IMR-90 (cell line): ENCODE measurements around the gene ZNF320. TPM values are rescaled to one million over a fixed set of nuclear protein-coding genes. Genes with fewer than 3 reads are reported as not detected.
"Not testable (repeated sequence)": the region's sequence is repeated elsewhere in the genome, so short reads cannot be mapped to it uniquely, and the experiment has no call there.

Source experiments
- ATAC-seq: fragments of 200-7000 bp; cut with Tn5 transposase; 2 replicates; pipeline ENCODE4 v1.9.1; 2020; ENCODE audit warnings: low read depth, mild to moderate bottlenecking, moderate library complexity
- BruUV-seq: library from RNA; stranded (reverse); fragments of 400-500 nt; replicated peaks from 2 replicates; lab custom pipeline; 2021; lab: Mats Ljungman, UMichigan
- CTCF ChIA-PET: fragments of 300-600 bp; formaldehyde crosslinking; extraction: SDS; loops from one replicate; lab custom pipeline; 2021; ENCODE audit warnings: antibody characterized with exemption; lab: Yijun Ruan, JAX
- POLR2A ChIA-PET: fragments of 300-600 bp; sonication (Branson Sonifier 250); formaldehyde crosslinking; loops from one replicate; lab custom pipeline; 2022; ENCODE audit warnings: antibody characterized with exemption; ENCODE audit not compliant: unreplicated experiment; lab: Charles Lee
- DNase-seq: peaks from one replicate; pipeline ENCODE4 v3.0.0; 2013
- H2AFZ ChIP-seq: replicated peaks from 2 replicates; pipeline ENCODE3; 2013; ENCODE audit warnings: low read length, mild to moderate bottlenecking; ENCODE audit not compliant: poor library complexity
- H2AK5ac ChIP-seq: 2 replicates; pipeline ENCODE4 v1.6.1; 2013; ENCODE audit warnings: low read depth, low read length, inconsistent platforms
- H2AK9ac ChIP-seq: replicated peaks from 2 replicates; pipeline ENCODE3; 2013; ENCODE audit warnings: mild to moderate bottlenecking, low read depth, low read length, moderate library complexity; ENCODE audit not compliant: poor library complexity
- H2BK120ac ChIP-seq: 2 replicates; pipeline ENCODE4 v1.6.1; 2013; ENCODE audit warnings: low read depth, low read length, inconsistent platforms
- H2BK15ac ChIP-seq: 3 replicates; pipeline ENCODE4 v1.6.1; 2013; ENCODE audit warnings: low read depth, low read length, inconsistent platforms
- H2BK20ac ChIP-seq: 2 replicates; pipeline ENCODE4 v1.6.1; 2013; ENCODE audit warnings: low read depth, mild to moderate bottlenecking, inconsistent platforms, low read length, moderate library complexity
- H2BK5ac ChIP-seq: 2 replicates; pipeline ENCODE4 v1.6.1; 2013; ENCODE audit warnings: mild to moderate bottlenecking, low read depth, low read length, inconsistent platforms; ENCODE audit not compliant: poor library complexity, severe bottlenecking
- H3K14ac ChIP-seq: replicated peaks from 2 replicates; pipeline ENCODE4 v1.6.1; 2013; ENCODE audit warnings: low read depth, low read length, inconsistent platforms
- H3K18ac ChIP-seq: 2 replicates; pipeline ENCODE4 v1.6.1; 2013; ENCODE audit warnings: low read depth, low read length, control low read depth
- H3K23ac ChIP-seq: 2 replicates; pipeline ENCODE4 v1.6.1; 2013; ENCODE audit warnings: low read depth, low read length, inconsistent platforms
- H3K27ac ChIP-seq: 2 replicates; pipeline ENCODE4 v1.5.1; 2013; ENCODE audit warnings: mild to moderate bottlenecking, control low read depth, low read length; ENCODE audit not compliant: insufficient read depth
- H3K27me3 ChIP-seq: 2 replicates; pipeline ENCODE4 v1.6.1; 2013; ENCODE audit warnings: low read length; ENCODE audit not compliant: control insufficient read depth, insufficient read depth
- H3K36me3 ChIP-seq: 2 replicates; pipeline ENCODE4 v1.6.1; 2013; ENCODE audit warnings: low read length, mixed read lengths; ENCODE audit not compliant: control insufficient read depth, insufficient read depth
- H3K4ac ChIP-seq: 2 replicates; pipeline ENCODE4 v1.6.1; 2013; ENCODE audit warnings: low read depth, low read length, inconsistent platforms
- H3K4me1 ChIP-seq: 2 replicates; pipeline ENCODE4 v1.6.1; 2013; ENCODE audit warnings: low read length, mixed read lengths; ENCODE audit not compliant: control insufficient read depth, insufficient read depth
- H3K4me2 ChIP-seq: 2 replicates; pipeline ENCODE4 v1.6.1; 2013; ENCODE audit warnings: low read depth, mild to moderate bottlenecking, control low read depth, low read length, moderate library complexity
- H3K4me3 ChIP-seq: 2 replicates; pipeline ENCODE4 v1.5.1; 2013; ENCODE audit warnings: low read depth, mild to moderate bottlenecking, control low read depth, low read length, moderate library complexity; ENCODE audit not compliant: insufficient read depth
- H3K56ac ChIP-seq: 2 replicates; pipeline ENCODE4 v1.6.1; 2013; ENCODE audit warnings: low read length, inconsistent platforms; ENCODE audit not compliant: insufficient read depth; ENCODE audit errors: extremely low read depth
- H3K79me1 ChIP-seq, 2 experiments: 2 replicates each; pipeline ENCODE4 v1.6.1; 2013; ENCODE audit warnings: low read length in 2 of 2, inconsistent platforms in 1 of 2, low read depth in 1 of 2
- H3K9ac ChIP-seq: 2 replicates; pipeline ENCODE4 v1.6.1; 2013; ENCODE audit warnings: low read depth, low read length, control low read depth
- H3K9me1 ChIP-seq: 2 replicates; pipeline ENCODE4 v1.6.1; 2013; ENCODE audit warnings: low read length, inconsistent platforms; ENCODE audit not compliant: insufficient read depth
- H3K9me3 ChIP-seq: 2 replicates; pipeline ENCODE4 v1.6.1; 2013; ENCODE audit warnings: low read length; ENCODE audit not compliant: control insufficient read depth, insufficient read depth
- H4K20me1 ChIP-seq: 2 replicates; pipeline ENCODE4 v1.6.1; 2013; ENCODE audit warnings: low read length, inconsistent platforms; ENCODE audit not compliant: insufficient read depth
- H4K5ac ChIP-seq: 2 replicates; pipeline ENCODE4 v1.6.1; 2013; ENCODE audit warnings: mild to moderate bottlenecking, low read depth, low read length, control low read depth
- H4K8ac ChIP-seq, 2 experiments: 2 replicates each; pipeline ENCODE4 v1.6.1; 2013; ENCODE audit warnings: low read depth in 2 of 2, low read length in 2 of 2, control low read depth in 1 of 2, inconsistent platforms in 1 of 2
- H4K91ac ChIP-seq: 2 replicates; pipeline ENCODE4 v1.6.1; 2013; ENCODE audit warnings: low read depth, low read length, inconsistent platforms; ENCODE audit not compliant: insufficient read depth
- POLR2A ChIP-seq: IDR thresholded peaks from 2 replicates; pipeline ENCODE4 v1.6.1; 2012; ENCODE audit warnings: mild to moderate bottlenecking, low read depth, low read length
- WGBS, 2 experiments: methylation state at CpG; one replicate each; pipeline versions ENCODE4 v1.1.5 to v1.1.7; 2013; ENCODE audit warnings: missing lambda C conversion rate in 2 of 2; ENCODE audit not compliant: insufficient read length in 1 of 2; ENCODE audit errors: extremely low coverage in 2 of 2; 5-methylcytosine and 5-hydroxymethylcytosine counted together
- dilution Hi-C: fragments of 300-500 bp; cut with HindIII; formaldehyde crosslinking; loops from one replicate; pipeline ENCODE4 v1.14.3; 2018; ENCODE audit warnings: low sequenced_read_pairs; ENCODE audit not compliant: unreplicated experiment
- in situ Hi-C: fragments of 300-500 bp; cut with MboI; formaldehyde crosslinking; loops from 3 replicates; pipeline ENCODE4 v1.14.3; 2019; ENCODE audit warnings: low sequenced_read_pairs, inconsistent platforms, mixed read lengths
- intact Hi-C: fragments of 100-400 bp; cut with micrococcal nuclease; formaldehyde crosslinking; loops from 2 replicates; pipeline ENCODE4 v1.10.0; 2022
- polyA plus RNA-seq, 3 experiments: library from polyadenylated mRNA; depleted of rRNA; stranded (reverse); fragments of >200 nt; gene quantifications; 2 replicates each; pipeline ENCODE4 v1.2.3, GENCODE V29; 2012; ENCODE audit warnings: low replicate concordance in 1 of 3
- total RNA-seq: library from RNA; depleted of rRNA; stranded (reverse); fragments of >200 nt; gene quantifications from 2 replicates; pipeline ENCODE4 v1.2.3, GENCODE V29; 2012

ZNF320 gene
- total and polyA plus RNA-seq, 2 of the 4 experiments (the other 2 are of a cell fraction): 3.4 to 5.0 TPM

- no TSS peak for BruUV-seq
- no peak overlapping the region for H2BK20ac ChIP-seq
- H2AK5ac ChIP-seq: no peak overlapping the region
- no peak overlapping the region for H3K4me3 ChIP-seq
- no CpG with 5 or more reads among the region's 3 CpGs for WGBS, 2 experiments
- no peak overlapping the region for H4K8ac ChIP-seq
- H3K4me2 ChIP-seq: no peak overlapping the region
- intact Hi-C loops (no loop called here), dilution Hi-C loops (no loop called here), in situ Hi-C loops (no loop called here)
- no peak overlapping the region for H3K4ac ChIP-seq
- ChIA-PET CTCF (no interaction called here), POLR2A (no interaction called here)
- no peaks in the 10 kb centered on the region for H3K27me3 ChIP-seq
- H2BK5ac ChIP-seq: no peak overlapping the region
- no peak overlapping the region for H2AFZ ChIP-seq
- H3K27ac ChIP-seq: no peak overlapping the region
- no peak overlapping the region for H2AK9ac ChIP-seq
- H3K56ac ChIP-seq: no peak overlapping the region
- no peaks in the 10 kb centered on the region for H3K36me3 ChIP-seq
- H3K9ac ChIP-seq: no peak overlapping the region
- H3K79me1 ChIP-seq: no peaks in the 10 kb centered on the region
- H3K23ac ChIP-seq: no peak overlapping the region
- H4K91ac ChIP-seq: no peak overlapping the region
- H2BK120ac ChIP-seq: no peak overlapping the region
- no peak overlapping the region for H3K14ac ChIP-seq
- no peak overlapping the region for H4K5ac ChIP-seq
- no peaks in the 10 kb centered on the region for H3K4me1 ChIP-seq
- DNase-seq: no peak
- TF ChIP-seq POLR2A: no peak
- no peaks in the 10 kb centered on the region for H3K9me1 ChIP-seq
- peaks cover 4% of the 10 kb centered on the region; the same call in 1 of the 2 replicates for H3K9me3 ChIP-seq
- no peak for ATAC-seq
- H3K18ac ChIP-seq: no peak overlapping the region
- H4K20me1 ChIP-seq: no peaks in the 10 kb centered on the region
- no peak overlapping the region for H2BK15ac ChIP-seq
These were observed 26.0 kb downstream of the ZNF320 start for GRCh38 chr19:52871466-52871865.

DNA sequence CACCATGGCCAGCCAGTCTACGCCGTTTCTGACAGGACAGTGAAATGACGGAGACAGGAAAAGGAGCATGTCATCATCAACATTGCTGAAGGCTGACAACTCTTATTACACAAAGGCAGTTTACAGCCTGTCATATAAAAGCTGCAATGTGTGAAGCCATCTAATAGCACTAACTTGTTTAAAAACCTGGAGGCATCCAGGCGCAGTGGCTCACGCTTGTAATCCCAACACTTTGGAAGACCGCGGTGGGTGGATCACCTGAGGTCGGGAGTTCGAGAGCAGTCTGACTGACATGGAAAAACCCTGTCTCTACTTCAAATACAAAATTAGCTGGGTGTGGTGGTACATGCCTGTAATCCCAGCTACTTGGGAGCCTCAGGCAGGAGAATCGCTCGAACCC is 29.4 kb downstream of the ZNF320 start:
- ATAC-seq, H2AK9ac ChIP-seq, H3K9me1 ChIP-seq, H2BK120ac ChIP-seq, H3K27me3 ChIP-seq, dilution Hi-C loops, H3K56ac ChIP-seq, intact Hi-C loops, H3K18ac ChIP-seq, H2BK5ac ChIP-seq, H3K23ac ChIP-seq, H2AFZ ChIP-seq, H4K5ac ChIP-seq, H3K9ac ChIP-seq, BruUV-seq, H2BK15ac ChIP-seq, H4K91ac ChIP-seq, H3K79me1 ChIP-seq, H3K4me1 ChIP-seq, H3K4me3 ChIP-seq, H3K27ac ChIP-seq, H3K36me3 ChIP-seq, H3K14ac ChIP-seq, H2BK20ac ChIP-seq, DNase-seq, H4K8ac ChIP-seq, CTCF ChIA-PET, in situ Hi-C loops, H2AK5ac ChIP-seq, H4K20me1 ChIP-seq, H3K9me3 ChIP-seq, H3K4ac ChIP-seq, POLR2A ChIA-PET, H3K4me2 ChIP-seq: not testable (repeated sequence)
- 83% methylated on average over 4 of the region's 11 CpGs; no CpG with 5 or more reads in 1 of the 2 experiments for WGBS, 2 experiments
